ENCODE results near the gene STAT5B.
"Not testable (repeated sequence)": the region's sequence is repeated elsewhere in the genome, so short reads cannot be mapped to it uniquely, and the experiment has no call there.

The STAT5B gene

DNA sequence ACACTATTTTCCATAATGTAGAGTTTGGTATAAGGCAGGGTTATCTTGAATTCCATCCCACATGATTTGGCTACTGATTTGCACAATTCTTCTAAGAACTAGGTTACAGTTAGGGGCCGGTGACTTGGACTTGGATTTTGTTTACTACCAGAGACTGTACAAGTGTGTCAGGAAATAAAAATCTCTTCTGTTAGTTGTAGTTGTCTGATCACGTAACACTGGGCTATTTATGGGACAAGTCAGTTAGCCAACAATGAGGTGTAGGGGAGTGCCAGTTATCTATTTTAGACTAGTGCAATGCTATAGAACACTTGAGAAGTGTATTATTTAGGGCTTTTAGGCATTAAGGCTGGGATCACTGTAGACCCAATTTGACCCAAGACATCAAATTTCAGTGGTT lies 42.2 kb downstream of the STAT5B start:
- no peak for DNase-seq (ENCODE audit: low read depth, low spot score)

GRCh38 chr17:42233156-42233555 lies 43.0 kb downstream of the STAT5B start:
- DNase-seq (ENCODE audit: low read depth, low spot score) = no peak

DNA sequence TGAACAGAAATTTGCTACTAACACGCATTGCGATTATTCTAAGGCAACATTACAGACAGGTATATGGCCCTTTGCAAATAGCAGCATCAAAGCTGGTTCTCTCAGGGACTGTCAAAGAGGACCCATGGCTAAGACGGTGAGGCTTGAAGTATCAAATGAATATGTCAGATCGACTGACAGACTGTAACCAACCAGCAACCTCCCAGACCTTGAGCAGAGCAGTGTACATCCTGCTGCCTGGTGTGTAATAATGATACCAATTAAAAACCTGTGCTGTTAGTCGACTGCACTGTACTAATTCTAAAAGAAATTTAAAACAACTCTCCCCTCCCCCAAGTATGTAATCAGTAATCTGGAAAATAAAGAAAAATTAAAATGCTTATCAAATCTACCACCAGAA lies 46.0 kb downstream of the STAT5B start:
- no peak for DNase-seq (ENCODE audit: low read depth, low spot score)

GRCh38 chr17:42227849-42228700 lies 48.1 kb downstream of the STAT5B start:
- no peak for DNase-seq (ENCODE audit: low read depth, low spot score)

- no peak for DNase-seq (ENCODE audit: low read depth, low spot score)
Observed at GRCh38 chr17:42225646-42226045, 50.5 kb downstream of the STAT5B start.

DNA sequence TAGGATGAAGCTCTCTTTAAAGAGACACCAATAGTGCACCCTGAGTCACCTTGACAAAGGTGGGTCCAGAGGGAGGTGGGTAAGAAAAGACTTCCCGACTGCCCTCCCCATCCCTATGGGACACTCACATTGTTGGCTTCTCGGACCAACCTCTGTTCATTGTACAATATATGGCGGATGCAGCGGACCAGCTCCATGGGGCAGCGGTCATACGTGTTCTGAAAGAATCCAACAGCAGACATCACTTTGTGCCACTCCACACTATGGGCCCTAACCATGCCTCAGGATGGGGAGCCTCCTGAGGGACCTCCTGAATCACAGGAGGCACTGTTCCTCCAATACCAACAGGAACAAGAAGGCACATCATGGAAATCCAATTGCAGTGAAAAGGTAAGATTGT lies 51.5 kb downstream of the STAT5B start:
- DNase-seq (ENCODE audit: low read depth, low spot score) = no peak

GRCh38 chr17:42221886-42222745 lies 54.1 kb downstream of the STAT5B start:
- DNase-seq (ENCODE audit: low read depth, low spot score) = peak; percentile 10

DNA sequence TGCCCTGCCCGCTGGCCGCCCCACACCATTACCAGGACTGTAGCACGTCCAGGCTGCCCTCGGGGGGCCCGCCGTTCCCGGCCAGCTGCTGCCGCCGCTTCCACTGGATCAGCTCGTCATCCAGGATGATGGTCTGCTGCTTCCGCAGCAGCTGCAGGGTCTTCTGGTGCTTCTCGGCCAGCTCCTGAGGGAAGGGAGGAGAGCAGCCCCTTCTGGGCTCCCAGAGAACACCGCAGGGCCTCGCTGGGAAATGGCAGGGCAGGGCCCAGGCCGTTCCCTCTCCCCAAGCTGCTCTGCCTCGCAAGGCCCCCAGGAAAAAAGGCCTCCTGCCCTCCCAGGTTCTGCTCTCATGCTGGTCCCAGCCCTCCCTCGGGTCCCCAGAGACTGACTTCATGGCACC lies 56.9 kb downstream of the STAT5B start:
- DNase-seq (ENCODE audit: low read depth, low spot score) = not testable (repeated sequence)

DNA sequence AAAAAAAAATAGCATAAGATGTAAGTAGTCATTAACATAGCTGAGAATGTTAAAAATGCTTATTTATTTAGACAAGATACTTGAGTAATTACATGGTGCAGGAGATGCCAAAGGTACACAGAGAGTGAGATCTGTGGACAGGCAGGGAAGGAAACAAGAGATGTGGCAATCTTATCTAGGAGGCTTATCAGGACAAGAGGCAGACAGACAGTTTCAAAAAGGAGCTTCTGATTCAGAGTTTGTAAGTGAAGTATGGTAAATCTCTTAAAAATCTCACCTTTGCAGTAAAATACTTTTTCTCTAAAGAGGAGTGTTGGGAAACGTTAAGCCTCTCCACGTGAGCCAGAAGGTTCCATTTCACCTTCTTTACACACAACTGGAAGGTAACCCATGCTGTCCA lies 62.0 kb downstream of the STAT5B start:
- DNase-seq (ENCODE audit: low read depth, low spot score) = no peak

DNA sequence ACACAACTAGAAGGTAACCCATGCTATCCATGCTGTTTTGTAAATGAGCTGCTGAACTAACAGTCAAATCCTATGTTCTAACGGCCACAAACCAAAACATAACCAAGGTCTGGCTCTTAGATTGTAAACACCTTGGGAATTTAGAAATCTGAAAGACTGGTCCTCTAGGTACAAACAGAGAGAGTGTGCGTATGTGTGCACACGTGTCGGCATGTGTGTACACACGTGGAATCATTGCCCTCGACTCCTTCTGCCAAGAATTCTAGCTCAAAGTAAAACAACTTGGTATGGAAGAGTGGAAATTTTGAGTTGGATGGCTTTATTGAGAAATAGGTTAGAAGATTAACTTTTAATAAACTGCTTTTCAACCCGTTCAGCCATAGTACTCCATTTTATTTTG lies 63.8 kb downstream of the STAT5B start:
- DNase-seq (ENCODE audit: low read depth, low spot score) = no peak

GRCh38 chr17:42211921-42212341 lies 64.3 kb downstream of the STAT5B start:
- not testable (repeated sequence) for DNase-seq (ENCODE audit: low read depth, low spot score)

DNA sequence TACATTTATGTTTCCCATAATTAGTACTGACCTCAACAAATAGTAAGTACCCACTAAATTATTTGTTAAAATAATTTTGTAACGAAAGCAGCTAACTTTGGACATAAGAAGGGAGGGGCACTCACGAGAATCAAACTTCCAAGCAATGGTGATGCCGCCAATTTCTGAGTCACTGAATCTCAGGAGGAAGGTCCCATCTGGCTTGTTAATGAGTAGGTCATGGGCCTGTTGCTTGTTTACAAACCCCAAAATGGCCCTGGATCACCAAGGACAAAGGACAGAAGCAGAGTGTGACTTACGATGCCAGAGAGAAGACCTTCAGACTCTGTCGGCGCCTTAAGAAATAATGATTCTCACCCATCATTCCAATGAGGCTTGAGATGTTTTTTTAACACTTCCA lies 66.1 kb downstream of the STAT5B start:
- no peak for DNase-seq (ENCODE audit: low read depth, low spot score)

GRCh38 chr17:42206153-42206612 lies 70.0 kb downstream of the STAT5B start:
- not testable (repeated sequence) for DNase-seq (ENCODE audit: low read depth, low spot score)

GRCh38 chr17:42203354-42203753 lies 72.8 kb downstream of the STAT5B start:
- DNase-seq (ENCODE audit: low read depth, low spot score) = no peak

DNA sequence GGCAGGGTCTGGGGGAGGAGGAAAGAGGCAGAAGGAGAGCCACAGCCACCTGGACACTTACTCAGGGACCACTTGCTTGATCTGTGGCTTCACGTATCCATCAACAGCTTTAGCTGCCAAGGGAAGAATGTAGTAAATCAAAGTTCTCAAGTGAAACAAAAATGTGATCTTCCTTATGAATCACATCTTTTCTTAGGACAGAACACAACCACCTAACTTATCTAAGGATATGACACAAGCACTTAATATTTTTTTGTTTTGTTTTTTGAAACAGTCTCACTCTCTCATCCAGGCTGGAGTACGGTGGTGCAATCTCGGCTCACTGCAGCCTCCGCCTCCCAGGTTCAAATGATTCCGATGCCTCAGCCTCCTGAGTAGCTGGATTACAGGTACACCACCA lies 73.5 kb downstream of the STAT5B start:
- no peak for DNase-seq (ENCODE audit: low read depth, low spot score)

- DNase-seq (ENCODE audit: low read depth, low spot score) = no peak
Observed at GRCh38 chr17:42202159-42202558, 74.0 kb downstream of the STAT5B start.

DNA sequence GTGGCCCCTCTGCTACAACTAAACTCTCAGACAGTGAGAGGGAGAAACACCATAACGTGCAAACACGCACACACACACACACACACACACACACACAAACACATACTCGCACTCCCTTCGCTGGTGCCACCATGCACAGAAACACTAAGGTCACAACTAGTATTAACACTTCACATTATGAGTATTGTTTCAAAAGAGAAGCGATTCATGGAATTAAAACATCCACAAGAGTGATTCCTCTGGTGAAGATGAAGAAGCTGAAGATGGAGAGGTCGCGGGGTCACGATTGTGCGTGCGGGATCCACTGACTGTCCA lies 74.8 kb downstream of the STAT5B start:
- DNase-seq (ENCODE audit: low read depth, low spot score) = no peak

GRCh38 chr17:42200706-42201457 lies 75.3 kb downstream of the STAT5B start:
- no peak for DNase-seq (ENCODE audit: low read depth, low spot score)

DNA sequence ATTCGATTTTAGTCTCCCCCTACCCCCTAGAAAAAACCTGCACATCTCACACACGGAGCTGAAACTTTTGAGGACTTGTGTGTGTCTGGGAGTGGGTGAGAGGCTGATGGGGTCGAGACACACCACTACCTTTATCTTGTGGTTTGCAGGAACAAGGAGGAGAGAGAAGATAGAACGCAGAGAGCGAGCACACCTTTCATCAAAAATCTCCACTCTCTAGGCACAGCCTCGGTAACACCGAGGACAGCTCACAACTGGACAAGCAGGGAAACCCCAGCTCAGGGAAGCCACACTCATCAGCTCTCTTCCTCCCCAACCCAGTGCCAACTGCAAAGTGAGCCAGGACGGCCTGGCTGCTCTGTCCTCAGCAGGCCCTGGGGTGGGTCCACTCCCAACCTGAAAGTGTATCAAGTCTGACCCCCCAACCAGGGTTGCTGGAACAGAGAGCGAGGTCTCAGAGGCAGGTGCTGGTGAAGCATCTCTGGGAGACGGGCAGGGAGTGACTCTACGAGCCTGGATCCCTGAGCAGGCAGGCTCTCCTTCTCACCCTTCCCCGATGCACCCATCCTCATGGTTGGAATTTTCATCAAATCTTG lies 76.7 kb downstream of the STAT5B start:
- no peak for DNase-seq (ENCODE audit: low read depth, low spot score)

DNA sequence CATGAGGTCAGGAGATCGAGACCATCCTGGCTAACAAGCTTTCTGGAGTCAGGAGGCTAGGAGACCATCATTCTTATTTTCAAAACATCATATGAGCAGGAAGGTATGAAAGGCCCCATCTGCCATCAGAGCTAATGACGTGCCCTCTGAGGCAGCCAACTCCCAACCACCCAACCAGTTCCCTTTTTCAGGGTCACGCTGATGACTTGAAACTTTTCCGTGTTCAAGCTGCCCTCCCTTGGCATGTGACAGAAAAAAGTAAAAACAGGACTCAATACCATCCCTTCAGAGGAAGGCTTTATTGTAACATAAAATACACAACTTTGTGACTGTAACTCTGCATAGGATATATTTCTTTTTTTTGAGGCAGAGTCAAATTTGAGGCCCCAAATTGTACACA lies 77.3 kb downstream of the STAT5B start:
- DNase-seq (ENCODE audit: low read depth, low spot score) = no peak

DNA sequence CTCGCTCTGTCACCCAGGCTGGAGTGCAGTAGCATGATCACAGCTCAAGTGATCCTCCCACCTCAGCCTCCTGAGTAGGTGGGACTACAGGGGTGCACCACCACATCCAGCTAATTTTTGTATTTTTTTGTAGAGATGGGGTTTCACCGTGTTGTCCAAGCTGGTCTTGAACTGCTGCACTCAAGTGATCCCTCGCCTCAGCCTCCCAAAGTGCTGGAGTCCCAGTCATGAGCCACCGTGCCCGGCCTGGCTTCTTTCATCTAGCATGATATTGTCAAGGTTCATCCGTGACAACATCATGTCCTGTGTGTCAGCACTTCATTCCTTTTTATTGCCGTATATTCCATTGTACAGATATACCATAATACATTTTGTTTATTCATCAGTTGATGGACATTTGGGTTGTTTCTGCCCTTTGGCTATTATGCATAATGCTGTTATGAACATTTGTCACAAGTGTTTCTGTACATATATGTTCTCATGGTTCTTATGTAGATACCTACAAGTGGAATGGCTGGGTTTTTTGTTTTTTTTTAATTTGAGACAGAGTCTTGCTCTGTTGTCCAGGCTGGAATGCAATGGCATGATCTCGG lies 78.5 kb downstream of the STAT5B start:
- no peak for DNase-seq (ENCODE audit: low read depth, low spot score)

Data from activated CD4-positive, CD25-positive, alpha-beta regulatory T cell treated with anti-CD3 and anti-CD28 coated beads, Interleukin-2, amount 50 U/mL, for 16 hours (primary cell).